ENCODE data around the gene ANGPTL2.

ANGPTL2 gene

DNA sequence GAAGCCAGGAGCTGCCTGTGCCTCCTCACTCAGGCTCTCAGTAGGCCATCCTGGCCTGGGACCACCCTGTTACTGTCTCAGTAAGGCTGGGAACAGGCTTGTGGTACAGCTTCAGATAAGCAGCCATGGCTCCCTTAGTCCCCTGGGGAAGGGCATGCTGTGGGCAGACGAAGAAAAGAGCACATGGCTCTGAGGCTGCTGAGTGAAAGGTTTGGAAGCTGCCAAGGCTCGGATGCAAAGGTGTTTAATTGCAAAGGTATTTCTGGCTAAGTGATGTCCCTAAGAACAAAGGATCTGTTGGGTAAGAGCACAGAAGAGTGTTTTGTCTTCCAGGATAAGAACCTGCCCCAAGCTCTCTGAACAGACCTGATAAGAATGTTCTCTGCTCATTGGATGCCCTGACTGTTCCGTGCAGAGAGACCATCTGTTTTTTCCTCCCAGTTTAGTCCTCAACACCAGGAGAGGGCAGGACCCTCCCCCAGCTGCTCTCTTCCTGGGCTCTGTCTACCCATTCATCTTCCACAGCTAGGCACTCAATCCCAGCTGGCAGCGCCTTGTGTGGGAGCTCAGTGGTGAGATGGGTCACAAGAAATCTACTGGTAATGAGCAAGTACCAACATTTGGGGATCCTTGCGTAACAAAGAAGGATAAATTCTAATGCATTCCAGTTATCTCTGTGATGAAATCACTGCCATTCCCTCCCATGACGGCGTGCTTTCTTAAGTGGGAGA is 17.7 kb downstream of the ANGPTL2 start:
- FAIRE-seq: no peak
- DNase-seq (ENCODE audit: insufficient read length, low spot score): no peak
- TF ChIP-seq POLR2AphosphoS5 (IDR thresholded peaks at IDR 0.05; ENCODE audit: low read depth, low read length) (no peak), SPI1 (IDR thresholded peaks at IDR 0.05; ENCODE audit: low read depth, low read length) (no peak), TAF1 (IDR thresholded peaks at IDR 0.05; ENCODE audit: low read depth, low read length) (no peak), POLR2A (IDR thresholded peaks at IDR 0.05; ENCODE audit: low read depth, low read length) (no peak), PAX5 (IDR thresholded peaks at IDR 0.05; ENCODE audit: insufficient read depth, low read length, severe bottlenecking) (no peak), POU2F2 (IDR thresholded peaks at IDR 0.05; ENCODE audit: low read depth, low read length) (no peak)

GRCh38 chr9:127102788-127103187 is 19.6 kb downstream of the ANGPTL2 start:
- FAIRE-seq: no peak
- TF ChIP-seq POLR2A (IDR thresholded peaks at IDR 0.05; ENCODE audit: low read depth, low read length) (no peak), TAF1 (IDR thresholded peaks at IDR 0.05; ENCODE audit: low read depth, low read length) (no peak), PAX5 (IDR thresholded peaks at IDR 0.05; ENCODE audit: insufficient read depth, low read length, severe bottlenecking) (no peak), POU2F2 (IDR thresholded peaks at IDR 0.05; ENCODE audit: low read depth, low read length) (no peak)

DNA sequence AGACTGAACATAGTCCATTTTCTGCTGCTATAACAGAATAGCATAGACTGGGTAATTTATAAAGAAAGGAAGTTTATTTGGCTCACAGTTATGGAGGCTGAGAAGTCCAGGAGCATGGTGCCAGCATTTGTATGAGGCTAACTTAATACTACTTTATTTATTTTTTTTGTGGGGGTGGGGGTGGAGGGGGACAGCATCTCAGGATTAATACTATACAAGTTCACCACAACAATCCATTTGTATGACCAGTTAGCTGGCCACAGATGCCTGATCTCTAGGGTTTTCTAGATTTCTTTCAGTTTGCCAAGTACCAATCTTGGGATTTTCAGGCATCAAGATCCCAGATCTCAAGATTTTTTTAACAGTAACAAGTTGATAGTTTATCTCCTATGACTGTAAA is 20.3 kb downstream of the ANGPTL2 start:
- no peak for FAIRE-seq
- no peak for DNase-seq (ENCODE audit: insufficient read length, low spot score)
- TF ChIP-seq SPI1 (IDR thresholded peaks at IDR 0.05; ENCODE audit: low read depth, low read length) (no peak), PAX5 (IDR thresholded peaks at IDR 0.05; ENCODE audit: insufficient read depth, low read length, severe bottlenecking) (no peak), POLR2A (IDR thresholded peaks at IDR 0.05; ENCODE audit: low read depth, low read length) (no peak), POLR2AphosphoS5 (IDR thresholded peaks at IDR 0.05; ENCODE audit: low read depth, low read length) (no peak), TAF1 (IDR thresholded peaks at IDR 0.05; ENCODE audit: low read depth, low read length) (no peak), POU2F2 (IDR thresholded peaks at IDR 0.05; ENCODE audit: low read depth, low read length) (no peak)

More at GRCh38 chr9:127102788-127103187, 19.6 kb downstream of the ANGPTL2 start:
- DNase-seq (ENCODE audit: insufficient read length, low spot score): no peak

- no peak for FAIRE-seq
- DNase-seq (ENCODE audit: insufficient read length, low spot score): no peak
- TF ChIP-seq POLR2A (IDR thresholded peaks at IDR 0.05; ENCODE audit: low read depth, low read length) (no peak), PAX5 (IDR thresholded peaks at IDR 0.05; ENCODE audit: insufficient read depth, low read length, severe bottlenecking) (no peak), POLR2AphosphoS5 (IDR thresholded peaks at IDR 0.05; ENCODE audit: low read depth, low read length) (no peak), POU2F2 (IDR thresholded peaks at IDR 0.05; ENCODE audit: low read depth, low read length) (no peak), SPI1 (IDR thresholded peaks at IDR 0.05; ENCODE audit: low read depth, low read length) (no peak), TAF1 (IDR thresholded peaks at IDR 0.05; ENCODE audit: low read depth, low read length) (no peak)
These were observed 22.8 kb downstream of the ANGPTL2 start for GRCh38 chr9:127099664-127100063.

GRCh38 chr9:127098916-127099553 is 23.4 kb downstream of the ANGPTL2 start:
- FAIRE-seq (no peak), DNase-seq (ENCODE audit: insufficient read length, low spot score) (no peak)
- TF ChIP-seq POLR2AphosphoS5 (IDR thresholded peaks at IDR 0.05; ENCODE audit: low read depth, low read length): no peak
- TF ChIP-seq POLR2A (IDR thresholded peaks at IDR 0.05; ENCODE audit: low read depth, low read length): no peak
- no peak for TF ChIP-seq TAF1 (IDR thresholded peaks at IDR 0.05; ENCODE audit: low read depth, low read length)
- TF ChIP-seq PAX5 (IDR thresholded peaks at IDR 0.05; ENCODE audit: insufficient read depth, low read length, severe bottlenecking): no peak
- no peak for TF ChIP-seq POU2F2 (IDR thresholded peaks at IDR 0.05; ENCODE audit: low read depth, low read length)
- TF ChIP-seq SPI1 (IDR thresholded peaks at IDR 0.05; ENCODE audit: low read depth, low read length): no peak

- FAIRE-seq (no peak), DNase-seq (ENCODE audit: insufficient read length, low spot score) (no peak)
- no peak for TF ChIP-seq POU2F2 (IDR thresholded peaks at IDR 0.05; ENCODE audit: low read depth, low read length)
- no peak for TF ChIP-seq POLR2A (IDR thresholded peaks at IDR 0.05; ENCODE audit: low read depth, low read length)
- TF ChIP-seq POLR2AphosphoS5 (IDR thresholded peaks at IDR 0.05; ENCODE audit: low read depth, low read length): no peak
- no peak for TF ChIP-seq TAF1 (IDR thresholded peaks at IDR 0.05; ENCODE audit: low read depth, low read length)
- TF ChIP-seq SPI1 (IDR thresholded peaks at IDR 0.05; ENCODE audit: low read depth, low read length): no peak
- TF ChIP-seq PAX5 (IDR thresholded peaks at IDR 0.05; ENCODE audit: insufficient read depth, low read length, severe bottlenecking): no peak
These were observed 24.8 kb downstream of the ANGPTL2 start for GRCh38 chr9:127097683-127098082.

GRCh38 chr9:127096208-127096607 is 26.2 kb downstream of the ANGPTL2 start:
- FAIRE-seq (no peak), DNase-seq (ENCODE audit: insufficient read length, low spot score) (no peak)
- no peak for TF ChIP-seq POLR2AphosphoS5 (IDR thresholded peaks at IDR 0.05; ENCODE audit: low read depth, low read length)
- no peak for TF ChIP-seq SPI1 (IDR thresholded peaks at IDR 0.05; ENCODE audit: low read depth, low read length)
- TF ChIP-seq TAF1 (IDR thresholded peaks at IDR 0.05; ENCODE audit: low read depth, low read length): no peak
- no peak for TF ChIP-seq PAX5 (IDR thresholded peaks at IDR 0.05; ENCODE audit: insufficient read depth, low read length, severe bottlenecking)
- TF ChIP-seq POU2F2 (IDR thresholded peaks at IDR 0.05; ENCODE audit: low read depth, low read length): no peak
- TF ChIP-seq POLR2A (IDR thresholded peaks at IDR 0.05; ENCODE audit: low read depth, low read length): no peak

GRCh38 chr9:127095411-127095810 is 27.0 kb downstream of the ANGPTL2 start:
- no peak for DNase-seq (ENCODE audit: insufficient read length, low spot score)
- TF ChIP-seq TAF1 (IDR thresholded peaks at IDR 0.05; ENCODE audit: low read depth, low read length) (no peak), PAX5 (IDR thresholded peaks at IDR 0.05; ENCODE audit: insufficient read depth, low read length, severe bottlenecking) (no peak), POU2F2 (IDR thresholded peaks at IDR 0.05; ENCODE audit: low read depth, low read length) (no peak), SPI1 (IDR thresholded peaks at IDR 0.05; ENCODE audit: low read depth, low read length) (no peak), POLR2AphosphoS5 (IDR thresholded peaks at IDR 0.05; ENCODE audit: low read depth, low read length) (no peak), POLR2A (IDR thresholded peaks at IDR 0.05; ENCODE audit: low read depth, low read length) (no peak)
- FAIRE-seq: no peak

GRCh38 chr9:127093319-127094020 is 29.0 kb downstream of the ANGPTL2 start:
- no peak for DNase-seq (ENCODE audit: insufficient read length, low spot score)
- no peak for TF ChIP-seq TAF1 (IDR thresholded peaks at IDR 0.05; ENCODE audit: low read depth, low read length)
- FAIRE-seq: no peak
